DOHH2 (cell line): ENCODE measurements around the gene JCHAIN.
"Not testable (repeated sequence)": the region's sequence is repeated elsewhere in the genome, so short reads cannot be mapped to it uniquely, and the experiment has no call there.

Experiments
- EZH2phosphoT487 ChIP-seq: fragments of 200-600 bp; sonication (generic); IDR thresholded peaks from 2 replicates; pipeline ENCODE4 v1.6.1; 2017; ENCODE audit warnings: borderline replicate concordance, mild to moderate bottlenecking, antibody characterized with exemption, low read length, moderate library complexity, mixed read lengths
- TF ChIP-seq, protein P1 (sequence below): fragments of 200-600 bp; sonication (generic); IDR thresholded peaks from one replicate; pipeline ENCODE4 v1.5.1; 2014; ENCODE audit warnings: antibody characterized with exemption, mild to moderate bottlenecking, low read depth, low read length; ENCODE audit not compliant: poor library complexity, severe bottlenecking

DNA sequence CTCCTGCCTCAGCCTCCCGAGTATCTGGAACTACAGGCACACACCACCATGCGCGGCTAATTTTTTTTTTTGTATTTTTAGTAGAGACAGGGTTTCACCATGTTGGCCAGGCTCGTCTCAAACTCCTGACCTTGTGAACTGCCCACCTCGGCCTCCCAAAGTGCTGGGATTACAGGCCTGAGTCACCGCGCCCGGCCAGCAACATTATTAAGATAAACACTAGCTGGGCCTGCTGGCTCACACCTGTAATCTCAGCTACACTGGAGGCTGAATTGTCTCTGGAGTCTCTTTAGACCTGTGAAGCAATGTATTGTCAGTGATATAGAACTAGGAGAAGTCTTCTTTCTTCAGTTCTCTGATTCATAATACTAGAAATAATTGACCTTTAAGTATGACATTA is 32.1 kb upstream of the JCHAIN start:
- TF ChIP-seq, protein P1, sequence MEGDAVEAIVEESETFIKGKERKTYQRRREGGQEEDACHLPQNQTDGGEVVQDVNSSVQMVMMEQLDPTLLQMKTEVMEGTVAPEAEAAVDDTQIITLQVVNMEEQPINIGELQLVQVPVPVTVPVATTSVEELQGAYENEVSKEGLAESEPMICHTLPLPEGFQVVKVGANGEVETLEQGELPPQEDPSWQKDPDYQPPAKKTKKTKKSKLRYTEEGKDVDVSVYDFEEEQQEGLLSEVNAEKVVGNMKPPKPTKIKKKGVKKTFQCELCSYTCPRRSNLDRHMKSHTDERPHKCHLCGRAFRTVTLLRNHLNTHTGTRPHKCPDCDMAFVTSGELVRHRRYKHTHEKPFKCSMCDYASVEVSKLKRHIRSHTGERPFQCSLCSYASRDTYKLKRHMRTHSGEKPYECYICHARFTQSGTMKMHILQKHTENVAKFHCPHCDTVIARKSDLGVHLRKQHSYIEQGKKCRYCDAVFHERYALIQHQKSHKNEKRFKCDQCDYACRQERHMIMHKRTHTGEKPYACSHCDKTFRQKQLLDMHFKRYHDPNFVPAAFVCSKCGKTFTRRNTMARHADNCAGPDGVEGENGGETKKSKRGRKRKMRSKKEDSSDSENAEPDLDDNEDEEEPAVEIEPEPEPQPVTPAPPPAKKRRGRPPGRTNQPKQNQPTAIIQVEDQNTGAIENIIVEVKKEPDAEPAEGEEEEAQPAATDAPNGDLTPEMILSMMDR = not testable (repeated sequence)
- not testable (repeated sequence) for TF ChIP-seq EZH2phosphoT487
